Fibroblast of the conjunctiva (primary cell): Measurements from ENCODE around the gene STXBP4.
A peak's percentile ranks its signal among the peaks of the same experiment; 100 is the strongest.

Experiments
- DNase-seq: peaks from one replicate; pipeline ENCODE4 v3.0.0-alpha.2; 2010; ENCODE audit warnings: low read depth

STXBP4 gene

DNA sequence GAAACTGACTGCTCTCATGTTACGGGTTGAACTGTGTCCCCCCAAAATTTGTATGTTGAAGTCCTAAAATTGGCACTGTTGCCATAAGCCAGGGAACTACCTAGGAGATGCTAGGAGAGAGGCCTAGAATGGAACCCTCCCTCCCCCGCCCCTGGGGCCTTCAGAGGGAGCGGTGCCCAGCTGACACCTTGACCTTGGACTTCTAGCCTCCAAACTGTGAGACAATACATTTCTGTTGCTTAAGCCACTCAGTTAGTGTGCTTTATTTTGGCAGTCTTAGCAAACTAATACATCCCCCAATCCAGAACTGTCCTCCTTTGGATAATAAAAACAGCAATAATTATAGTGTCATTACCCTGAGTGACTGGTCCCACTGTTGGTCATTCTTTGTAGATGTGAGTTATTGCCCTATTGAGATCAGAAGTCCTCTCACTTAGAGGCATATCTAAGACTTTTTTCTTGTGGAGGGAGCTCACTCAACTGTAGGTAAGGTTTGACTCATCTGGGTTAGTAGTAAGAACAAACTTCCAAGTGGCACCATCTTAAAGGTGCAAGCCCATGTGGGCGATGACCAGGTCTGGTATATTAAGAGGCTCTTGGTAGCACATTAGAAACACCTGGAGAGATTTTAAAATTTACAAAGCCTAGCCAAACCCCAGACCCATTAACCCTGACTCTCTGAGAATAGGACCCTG lies 203.2 kb downstream of the STXBP4 start:
- DNase-seq = no peak

DNA sequence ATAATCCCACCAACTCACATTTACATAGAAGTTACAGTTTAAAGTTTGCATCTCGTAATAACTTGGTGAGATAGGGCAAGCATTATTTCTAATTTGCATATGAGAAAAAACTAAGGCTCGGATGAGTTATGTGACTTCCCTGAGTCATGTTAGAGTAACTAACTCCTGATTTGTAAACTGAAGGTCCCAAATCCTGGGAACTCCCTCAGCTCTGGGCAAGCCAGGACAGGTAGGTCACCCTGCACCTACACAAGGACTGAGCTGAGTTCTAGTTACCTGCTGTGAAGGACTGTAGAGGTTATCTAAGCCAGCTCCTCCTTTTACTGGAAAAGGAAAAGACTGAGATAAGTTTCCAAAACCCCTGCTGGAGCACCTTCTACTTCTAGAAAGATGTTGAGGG lies 204.0 kb downstream of the STXBP4 start:
- no peak for DNase-seq

DNA sequence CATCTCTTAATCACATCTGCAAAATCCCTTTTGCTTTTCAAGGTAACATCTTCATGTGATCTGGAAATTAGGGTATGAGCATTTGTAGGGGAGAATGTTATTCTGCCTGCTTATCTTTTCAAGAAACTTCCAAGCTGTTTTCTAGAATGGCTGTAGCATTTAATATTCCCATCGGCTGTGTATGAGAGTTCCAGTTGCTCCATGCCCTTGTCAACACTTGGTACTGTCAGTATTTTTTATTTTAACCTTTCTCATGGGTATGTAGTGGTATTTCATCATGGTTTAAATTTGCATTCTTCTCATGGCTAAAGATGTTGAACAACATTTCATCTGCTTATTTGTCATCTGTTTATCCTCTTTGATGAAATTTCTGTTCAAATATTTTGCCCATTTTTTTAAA lies 205.6 kb downstream of the STXBP4 start:
- no peak for DNase-seq

DNA sequence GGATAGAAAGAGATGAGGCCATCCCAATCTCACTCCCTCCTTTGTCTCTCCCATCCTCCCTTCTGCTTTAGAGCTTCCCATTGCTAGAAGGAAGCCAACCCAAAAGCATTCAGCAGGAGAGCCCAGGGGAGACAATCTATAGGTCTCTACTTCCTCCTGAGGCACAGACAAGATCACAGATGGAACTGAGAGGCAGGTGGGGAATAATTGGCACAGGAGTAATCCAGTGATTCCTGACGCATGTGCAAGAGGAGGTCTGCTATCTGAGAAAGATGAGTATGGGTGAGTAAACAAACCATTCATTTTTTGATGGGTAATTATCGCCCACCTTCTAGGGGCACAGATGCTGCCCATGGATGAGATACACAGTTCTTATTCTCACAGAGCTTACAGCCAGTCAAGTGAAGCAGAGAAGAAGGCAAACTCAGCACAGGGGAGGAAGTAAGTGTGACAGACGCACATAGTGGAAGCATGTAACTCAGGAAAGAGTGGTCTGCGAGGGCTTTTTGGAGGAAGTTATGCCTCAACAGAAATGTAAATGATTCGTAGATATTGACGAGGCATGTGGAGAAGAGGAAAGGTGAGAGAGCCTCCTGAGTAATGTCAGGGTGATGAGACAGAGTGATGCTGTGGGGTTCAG lies 207.3 kb downstream of the STXBP4 start:
- no peak for DNase-seq

DNA sequence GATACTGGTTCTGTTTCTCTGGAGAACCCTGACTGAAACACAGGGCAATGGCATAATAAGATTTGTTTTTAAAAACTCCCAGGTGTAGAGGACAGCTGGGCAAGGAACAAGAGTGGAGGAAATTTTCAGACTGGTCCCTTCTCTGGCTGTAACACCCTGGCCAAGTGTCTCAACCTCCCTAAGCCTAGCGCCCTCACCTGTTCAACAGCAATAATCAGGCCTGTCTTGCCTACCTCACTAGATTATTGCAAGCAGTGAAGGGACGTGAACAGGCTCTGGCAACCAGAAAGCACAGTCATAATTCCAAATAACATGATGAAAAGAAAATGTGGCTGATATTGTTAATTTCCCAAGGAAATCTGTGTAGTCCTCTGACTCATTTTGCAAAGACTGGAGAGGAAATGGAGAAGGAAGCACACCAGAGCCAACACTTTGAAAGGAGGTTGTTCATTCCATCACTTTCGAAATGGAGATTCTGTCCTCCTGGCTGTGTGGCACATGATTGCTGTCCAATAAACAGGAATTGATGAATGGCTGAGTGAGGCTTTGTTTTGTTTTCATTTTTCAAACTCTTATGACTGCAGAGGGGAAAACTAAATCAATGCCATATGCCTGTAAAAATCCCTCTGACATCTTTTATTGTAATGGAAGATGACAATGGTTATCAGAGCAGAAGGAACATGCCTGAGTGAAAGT lies 208.7 kb downstream of the STXBP4 start:
- no peak for DNase-seq

DNA sequence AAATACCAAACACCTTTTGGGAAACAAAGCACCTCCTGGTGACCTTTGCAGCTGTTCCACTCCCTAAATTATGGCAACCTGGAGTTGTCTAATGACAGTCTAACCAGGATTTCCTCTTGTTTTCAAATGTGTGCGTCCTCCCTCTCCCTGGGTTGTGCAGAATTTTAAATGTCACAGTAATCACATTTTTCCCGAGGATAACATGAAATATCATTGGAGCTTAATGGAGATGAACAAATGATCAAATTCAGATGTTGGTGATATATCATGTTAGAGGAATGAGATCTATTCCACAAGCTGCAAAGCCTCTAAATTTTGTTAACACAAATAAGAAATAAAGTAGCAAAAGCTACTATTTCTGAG lies 209.3 kb downstream of the STXBP4 start:
- DNase-seq = no peak

DNA sequence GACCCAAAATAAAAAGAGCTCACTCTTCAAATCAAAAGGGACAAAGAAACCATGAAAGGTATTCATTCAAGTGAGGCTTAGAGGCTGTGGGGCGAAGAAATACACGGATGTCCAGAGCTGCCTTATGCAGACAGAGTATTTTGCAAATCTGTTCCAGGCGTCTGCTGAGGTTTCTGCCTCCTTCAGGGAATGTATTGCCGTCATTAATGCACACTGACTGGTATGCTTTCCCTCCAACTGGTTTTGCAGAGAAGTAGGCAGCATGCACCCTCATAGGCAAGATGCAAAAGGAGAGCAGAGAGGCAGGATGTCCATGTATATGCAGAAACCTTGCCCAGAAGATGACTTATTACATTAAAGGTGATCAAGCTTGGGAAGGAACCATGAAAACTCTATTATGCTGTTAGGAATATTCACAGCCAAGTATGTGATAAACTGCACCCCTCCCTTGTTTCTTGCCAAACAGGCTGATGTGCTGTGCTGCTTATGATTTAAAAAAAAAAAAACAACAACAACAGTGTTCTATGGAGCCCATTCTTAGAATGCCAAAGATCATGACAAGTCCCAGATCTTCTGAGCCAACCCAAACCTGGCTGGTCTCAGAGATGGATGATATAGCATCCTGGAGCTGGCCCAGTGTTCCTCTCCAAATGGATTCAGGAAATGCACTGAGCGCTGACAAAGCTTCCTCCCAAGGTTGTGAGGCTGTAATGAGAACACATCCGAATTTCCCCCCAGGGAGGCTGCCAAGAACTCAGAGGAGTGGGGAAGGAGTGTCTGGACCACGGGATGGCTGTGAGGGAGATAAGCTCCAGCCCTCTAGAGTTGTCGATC lies 218.6 kb downstream of the STXBP4 start:
- no peak for DNase-seq

DNA sequence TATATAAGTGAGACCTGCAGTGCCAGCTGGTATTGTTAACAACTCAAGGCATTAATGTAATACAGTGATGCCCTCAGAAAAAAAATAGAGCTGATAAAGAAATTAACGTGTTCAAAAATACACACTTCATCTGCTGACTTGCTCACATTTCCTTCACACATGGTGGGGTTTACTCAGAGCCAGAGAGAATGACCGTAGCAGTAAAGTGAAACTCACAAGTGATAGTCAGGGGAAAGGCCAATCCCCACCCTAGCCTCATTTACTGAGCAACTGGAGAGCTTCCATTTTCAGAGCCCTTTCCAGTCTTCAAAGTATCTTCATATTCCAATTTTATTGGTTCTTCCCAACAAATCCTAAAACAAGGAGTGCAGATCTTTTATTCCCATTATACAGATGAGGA lies 222.2 kb downstream of the STXBP4 start:
- DNase-seq = no peak

DNA sequence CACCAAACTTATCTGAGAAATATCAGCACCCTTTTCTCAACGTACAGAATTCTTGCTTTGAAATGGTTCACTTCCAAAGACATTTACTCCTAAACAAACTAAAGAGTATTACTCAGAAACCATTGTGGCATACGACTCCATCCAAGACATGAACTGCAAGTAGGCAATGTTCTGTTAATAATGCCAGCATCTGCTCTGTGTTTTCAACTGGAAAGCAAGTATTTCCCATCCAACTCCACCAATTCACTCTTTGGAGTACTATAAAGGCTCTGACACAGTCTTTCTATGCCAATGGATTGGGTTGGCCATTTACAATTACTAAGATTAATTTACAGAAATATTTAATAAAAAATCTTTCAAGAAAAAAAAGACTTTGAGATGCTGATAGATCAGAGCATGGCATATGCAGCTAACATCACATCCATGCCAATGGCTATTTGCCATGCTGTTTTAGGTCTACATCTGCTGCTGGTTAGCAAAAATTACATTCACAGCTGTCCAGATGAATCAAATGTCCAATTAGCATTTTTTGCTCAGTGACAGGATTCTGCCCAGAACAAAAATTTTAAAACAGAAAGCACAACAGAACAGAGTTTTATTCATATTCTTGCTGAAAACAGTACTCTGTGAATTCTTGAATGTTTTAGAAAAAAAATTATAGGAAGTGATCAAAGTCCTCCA lies 230.3 kb downstream of the STXBP4 start:
- peak; percentile 13 for DNase-seq

DNA sequence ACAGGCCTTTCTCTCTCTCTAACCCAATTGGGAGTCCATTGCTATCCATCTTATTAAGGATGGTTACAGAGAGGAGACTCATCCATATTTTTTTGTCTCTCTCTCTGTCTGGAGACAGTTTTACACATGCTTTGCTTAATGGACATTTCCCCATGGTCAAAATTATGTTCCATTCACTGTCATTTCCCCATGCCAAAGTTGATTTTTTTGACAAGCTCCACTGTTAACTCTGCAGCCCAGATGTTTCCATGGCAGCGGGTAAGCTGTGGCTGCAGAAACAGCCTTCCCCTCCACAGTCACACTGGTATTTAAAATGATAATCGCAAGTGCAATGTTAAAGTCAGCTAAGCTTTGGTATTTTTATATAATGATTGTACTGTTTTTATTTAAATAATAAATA lies 232.3 kb downstream of the STXBP4 start:
- no peak for DNase-seq

DNA sequence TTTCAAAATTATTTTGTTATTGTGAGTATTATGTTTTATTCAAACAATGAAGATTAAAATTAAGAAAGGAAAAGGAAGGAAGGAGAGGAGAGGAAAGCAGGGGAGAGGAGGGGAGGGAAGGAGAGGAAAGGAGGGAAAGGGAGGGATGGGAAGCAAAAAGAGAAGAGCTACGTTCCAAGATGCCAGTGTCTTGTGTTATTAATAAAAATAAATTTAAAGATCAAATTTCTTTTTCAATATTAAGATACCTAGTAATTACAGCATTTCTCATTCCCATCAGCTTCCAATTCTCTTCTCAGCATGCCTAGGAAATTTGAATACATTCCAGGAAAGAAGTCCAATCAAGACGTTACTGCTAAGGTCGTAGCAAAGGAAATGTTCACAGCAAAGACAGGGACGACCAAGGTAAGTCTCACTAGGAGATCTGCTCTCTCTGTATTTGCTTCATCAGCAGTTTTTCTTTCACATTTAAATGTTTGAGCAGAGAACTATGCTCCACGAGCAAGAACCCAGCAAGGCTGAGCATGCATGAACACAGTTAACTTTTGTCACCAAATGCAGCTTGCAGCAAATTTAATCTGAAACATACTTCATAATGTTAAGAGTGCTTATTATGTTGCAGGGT lies 232.9 kb downstream of the STXBP4 start:
- no peak for DNase-seq

DNA sequence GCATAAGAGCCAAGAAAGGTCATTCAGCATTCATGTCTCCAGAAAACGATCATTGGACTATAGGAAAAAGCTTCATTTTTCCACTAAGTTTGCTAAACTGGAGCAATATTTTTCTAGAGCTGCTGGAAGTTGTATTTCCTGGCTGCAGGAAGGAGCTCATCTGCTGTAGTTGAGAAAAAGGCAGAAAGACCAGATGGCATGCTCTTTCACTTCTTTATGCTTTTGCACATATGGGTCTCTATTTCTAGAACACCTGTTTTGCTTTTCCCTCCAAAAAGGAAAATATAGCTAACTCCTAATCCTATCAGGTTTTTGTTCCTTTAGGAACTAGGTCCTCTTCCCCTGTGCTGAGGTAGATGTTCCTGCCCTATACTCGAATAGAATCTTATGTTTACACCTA lies 234.3 kb downstream of the STXBP4 start:
- DNase-seq = no peak

DNA sequence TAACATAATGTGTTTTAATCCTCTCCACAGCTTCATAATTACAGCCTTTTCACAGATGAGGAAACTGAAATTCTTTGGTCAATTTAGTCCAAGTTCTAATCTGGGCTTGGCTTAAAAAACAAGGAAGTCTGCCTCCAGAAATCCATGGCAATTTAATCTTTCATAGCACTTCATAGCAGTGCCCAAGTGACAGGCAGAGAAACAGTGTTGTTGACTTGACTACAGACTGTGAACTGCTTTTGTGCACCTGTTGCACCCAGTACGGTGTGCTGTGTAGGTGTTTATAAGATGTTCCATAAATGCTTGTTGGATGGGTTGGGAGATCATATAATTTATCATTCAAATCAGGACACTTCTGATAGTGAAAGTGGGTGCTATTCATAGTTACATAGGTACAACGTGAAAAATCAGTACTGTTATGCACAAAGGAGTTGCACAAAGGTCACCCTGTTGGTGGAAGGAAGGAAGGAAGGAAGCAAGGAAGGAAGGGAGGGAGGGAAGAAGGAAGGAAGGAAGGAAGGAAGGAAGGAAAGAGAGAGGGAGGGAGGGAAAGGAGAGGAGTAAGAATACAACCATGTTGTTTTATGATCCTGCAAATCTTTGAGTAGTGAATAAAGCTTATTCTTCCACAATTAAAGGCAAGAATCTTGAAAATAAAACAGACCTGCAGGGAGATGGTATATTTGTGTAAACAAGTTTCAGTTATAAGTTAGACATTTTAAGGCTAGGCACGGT lies 239.7 kb downstream of the STXBP4 start:
- DNase-seq = no peak

DNA sequence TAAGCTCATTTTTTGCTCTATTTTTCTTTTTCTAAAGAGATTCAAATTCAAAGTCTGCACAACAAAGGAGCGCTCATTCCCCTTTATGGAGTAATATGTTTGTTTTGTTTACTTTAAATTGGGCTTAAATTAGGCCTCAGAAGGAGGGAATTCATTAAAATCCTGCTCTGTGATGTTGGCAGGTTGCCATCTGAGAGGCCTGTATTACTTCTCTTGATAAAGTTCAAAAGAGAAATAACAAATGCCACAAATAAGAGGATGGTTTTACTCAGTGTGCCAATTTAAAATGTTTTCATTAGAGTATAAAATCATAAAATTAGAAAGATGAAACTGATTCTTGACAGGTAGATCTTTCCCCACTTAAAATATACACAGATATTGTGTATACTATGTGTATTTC lies 241.7 kb downstream of the STXBP4 start:
- no peak for DNase-seq

DNA sequence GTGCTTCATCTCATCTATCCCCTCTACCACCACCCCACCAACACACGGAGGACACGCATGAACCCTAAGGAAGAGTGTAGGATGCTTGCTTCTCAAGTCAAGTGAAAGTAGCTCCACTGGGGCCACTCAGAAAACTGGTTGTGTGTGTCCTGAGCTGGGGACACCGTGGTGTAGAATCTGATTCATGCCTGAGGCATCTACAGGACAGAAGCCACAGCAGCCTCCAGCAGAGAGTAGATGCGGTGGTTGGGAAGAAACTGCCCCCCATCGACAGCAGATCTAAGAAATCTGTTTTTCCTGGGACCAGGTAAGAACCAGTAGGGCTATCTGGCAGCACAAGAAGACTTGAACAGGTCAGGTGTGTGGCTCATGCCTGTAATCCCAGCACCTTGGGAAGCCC lies 244.3 kb downstream of the STXBP4 start:
- DNase-seq = no peak

DNA sequence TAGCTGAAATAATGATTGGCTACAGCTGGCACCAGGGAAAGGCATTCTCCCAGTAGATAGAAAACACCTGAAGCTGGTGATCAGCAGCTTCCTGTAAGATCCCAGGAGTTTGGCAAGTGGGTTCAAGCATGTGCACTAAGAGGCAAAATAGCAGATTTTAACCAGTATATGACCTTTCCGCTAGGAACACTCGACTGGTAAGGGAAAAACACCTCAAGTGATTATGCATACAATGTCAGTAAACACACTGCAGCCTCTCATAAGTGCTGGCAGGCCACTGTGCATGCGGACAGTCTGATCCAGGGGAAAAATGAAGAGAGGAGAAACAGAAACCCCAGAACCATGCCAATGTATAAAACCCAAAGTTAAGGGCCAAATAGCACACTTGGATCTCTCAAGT lies 247.1 kb downstream of the STXBP4 start:
- DNase-seq = no peak

DNA sequence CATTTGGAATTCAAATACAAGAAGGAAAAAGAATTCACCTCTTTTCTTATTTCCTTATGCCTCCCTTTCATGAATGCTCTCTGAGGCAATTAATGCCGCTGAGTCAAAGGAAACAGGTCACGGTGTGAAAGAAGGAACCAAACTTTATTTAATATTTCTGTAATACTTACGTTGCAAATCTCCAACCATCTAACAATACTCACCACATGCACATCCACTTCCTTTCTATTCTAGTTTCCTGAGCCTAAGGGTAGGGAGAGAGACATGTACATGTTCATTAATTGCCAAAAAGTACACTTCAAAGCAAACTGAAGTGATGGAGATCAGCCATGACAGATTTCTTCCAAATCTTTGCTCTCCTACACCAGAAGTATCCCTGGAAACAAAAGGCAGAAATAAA lies 248.3 kb downstream of the STXBP4 start:
- DNase-seq = no peak

DNA sequence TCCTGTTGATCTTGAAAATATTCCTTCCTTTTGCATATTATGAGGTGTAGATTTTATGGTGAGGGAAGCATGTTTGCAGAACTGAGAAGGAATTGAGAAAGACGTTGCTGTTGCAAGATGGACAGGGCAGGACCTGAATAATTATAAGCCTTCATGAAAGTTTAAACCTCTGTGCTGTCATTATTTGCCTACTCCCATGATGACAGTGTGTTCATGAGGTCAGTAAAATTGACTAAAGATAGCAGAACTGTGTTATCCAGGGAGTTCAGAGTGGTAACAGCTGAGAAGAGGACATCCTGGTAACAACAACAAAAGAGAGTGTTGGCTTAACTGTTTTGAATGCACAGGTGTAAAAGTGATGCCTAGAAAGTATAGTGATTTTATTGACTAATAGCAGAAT lies 250.9 kb downstream of the STXBP4 start:
- no peak for DNase-seq

DNA sequence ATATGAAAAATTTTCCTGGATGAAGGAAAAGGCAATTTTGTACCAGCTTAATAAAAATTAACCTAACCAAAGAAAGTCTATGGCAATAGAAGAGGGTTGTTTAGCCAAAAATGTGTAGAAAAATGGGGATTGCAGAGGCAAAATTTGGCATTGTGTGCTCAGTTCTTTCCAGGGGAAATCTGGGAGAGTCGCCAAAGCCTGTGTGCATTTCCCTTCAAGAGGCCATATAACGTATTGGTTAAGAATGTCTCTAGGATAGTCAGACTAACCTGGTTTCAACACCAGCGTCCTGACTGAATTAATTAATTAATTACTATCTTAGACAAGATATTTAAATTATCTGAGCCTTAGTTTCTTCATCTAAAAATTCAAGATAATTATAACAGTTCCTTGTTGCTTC lies 251.4 kb downstream of the STXBP4 start:
- DNase-seq = no peak
